ENCODE measurements around the gene PARP1.
"Not testable (repeated sequence)": the region's sequence is repeated elsewhere in the genome, so short reads cannot be mapped to it uniquely, and the experiment has no call there.

Gene PARP1

GRCh38 chr1:226349801-226350518 is 57.9 kb downstream of the PARP1 start:
- DNase-seq, result no peak

- DNase-seq, result no peak
Measured at GRCh38 chr1:226349081-226349480, 58.8 kb downstream of the PARP1 start.

GRCh38 chr1:226344441-226345259 is 63.2 kb downstream of the PARP1 start:
- DNase-seq, result no peak

GRCh38 chr1:226342656-226343055 is 65.2 kb downstream of the PARP1 start:
- no peak for DNase-seq

- DNase-seq, result not testable (repeated sequence)
Measured at GRCh38 chr1:226340111-226340510, 67.8 kb downstream of the PARP1 start.

GRCh38 chr1:226337276-226337875 is 70.5 kb downstream of the PARP1 start:
- DNase-seq, result no peak

- no peak for DNase-seq
Measured at GRCh38 chr1:226335661-226336060, 72.2 kb downstream of the PARP1 start.

- no peak for DNase-seq
Measured at GRCh38 chr1:226332947-226333346, 74.9 kb downstream of the PARP1 start.

- DNase-seq, result no peak
Measured at GRCh38 chr1:226329237-226329636, 78.7 kb downstream of the PARP1 start.

- DNase-seq, result no peak
Measured at GRCh38 chr1:226327761-226328162, 80.1 kb downstream of the PARP1 start.

- DNase-seq, result no peak
Measured at GRCh38 chr1:226325178-226325577, 82.7 kb downstream of the PARP1 start.

- DNase-seq, result no peak
Measured at GRCh38 chr1:226324479-226324878, 83.4 kb downstream of the PARP1 start.

- DNase-seq, result no peak
Measured at GRCh38 chr1:226322986-226323385, 84.9 kb downstream of the PARP1 start.

- DNase-seq, result no peak
Measured at GRCh38 chr1:226320930-226321329, 87.0 kb downstream of the PARP1 start.

GRCh38 chr1:226318471-226318870 is 89.4 kb downstream of the PARP1 start:
- DNase-seq, result no peak

GRCh38 chr1:226314055-226314454 is 93.8 kb downstream of the PARP1 start:
- DNase-seq, result no peak

- DNase-seq, result no peak
Measured at GRCh38 chr1:226312065-226312464, 95.8 kb downstream of the PARP1 start.

- no peak for DNase-seq
Measured at GRCh38 chr1:226311376-226311775, 96.5 kb downstream of the PARP1 start.
